HCT116 (cell line): ENCODE data around the gene ELL2.
"Not testable (repeated sequence)": the region's sequence is repeated elsewhere in the genome, so short reads cannot be mapped to it uniquely, and the experiment has no call there.

ENCODE experiments used
- ELF1 ChIP-seq: IDR thresholded peaks from 2 replicates; pipeline ENCODE4 v1.6.1; 2012; ENCODE audit warnings: low read depth, borderline replicate concordance
- EZH2 ChIP-seq: fragments of 200-600 bp; sonication (generic); IDR thresholded peaks from 2 replicates; pipeline ENCODE4 v1.6.1; 2017; ENCODE audit warnings: antibody characterized with exemption, mixed run types
- POLR2AphosphoS5 ChIP-seq: IDR thresholded peaks from 2 replicates; pipeline ENCODE4 v1.6.1; 2011; ENCODE audit warnings: mild to moderate bottlenecking, low read depth, low read length, moderate library complexity
- RAD21 ChIP-seq: IDR thresholded peaks from 2 replicates; pipeline ENCODE4 v1.6.1; 2012; ENCODE audit warnings: low read depth, mild to moderate bottlenecking
- TF ChIP-seq, protein P1 (sequence below), 3 experiments: fragments of 200-600 bp in 1 of 3; sonication (generic) in 1 of 3; IDR thresholded peaks in 2 of 3; conservative IDR thresholded peaks in 1 of 3; 2 replicates each; pipeline ENCODE4 v1.5.1; 2012 to 2017; ENCODE audit warnings: low read depth in 2 of 3, low read length in 2 of 3, antibody characterized with exemption in 1 of 3, borderline replicate concordance in 1 of 3, control low read depth in 1 of 3, mild to moderate bottlenecking in 1 of 3, mixed read lengths in 1 of 3, mixed run types in 1 of 3, moderate library complexity in 1 of 3; ENCODE audit not compliant: insufficient read depth in 1 of 3

DNA sequence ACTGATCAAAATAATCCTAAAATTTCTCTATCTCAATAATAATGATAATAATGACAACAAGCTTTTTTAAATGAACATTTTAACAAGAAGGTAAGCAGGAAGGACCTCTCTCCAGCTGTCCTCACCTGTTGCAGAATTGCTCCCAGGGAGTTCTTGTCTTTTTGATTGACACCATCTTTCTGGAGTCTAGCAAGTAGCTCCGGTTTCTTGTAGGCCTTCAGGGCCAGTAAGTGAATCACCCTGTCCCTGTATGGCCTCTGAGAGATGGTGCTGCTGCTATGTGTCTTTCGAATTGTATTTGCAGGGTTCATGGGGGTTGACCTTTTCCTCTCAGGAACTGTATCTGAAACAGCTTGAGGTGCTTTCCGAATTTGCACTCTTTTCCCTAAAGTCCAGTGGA, 55.3 kb downstream of the ELL2 start:
- not testable (repeated sequence) for TF ChIP-seq ELF1, EZH2, RAD21, POLR2AphosphoS5
- TF ChIP-seq, protein P1, sequence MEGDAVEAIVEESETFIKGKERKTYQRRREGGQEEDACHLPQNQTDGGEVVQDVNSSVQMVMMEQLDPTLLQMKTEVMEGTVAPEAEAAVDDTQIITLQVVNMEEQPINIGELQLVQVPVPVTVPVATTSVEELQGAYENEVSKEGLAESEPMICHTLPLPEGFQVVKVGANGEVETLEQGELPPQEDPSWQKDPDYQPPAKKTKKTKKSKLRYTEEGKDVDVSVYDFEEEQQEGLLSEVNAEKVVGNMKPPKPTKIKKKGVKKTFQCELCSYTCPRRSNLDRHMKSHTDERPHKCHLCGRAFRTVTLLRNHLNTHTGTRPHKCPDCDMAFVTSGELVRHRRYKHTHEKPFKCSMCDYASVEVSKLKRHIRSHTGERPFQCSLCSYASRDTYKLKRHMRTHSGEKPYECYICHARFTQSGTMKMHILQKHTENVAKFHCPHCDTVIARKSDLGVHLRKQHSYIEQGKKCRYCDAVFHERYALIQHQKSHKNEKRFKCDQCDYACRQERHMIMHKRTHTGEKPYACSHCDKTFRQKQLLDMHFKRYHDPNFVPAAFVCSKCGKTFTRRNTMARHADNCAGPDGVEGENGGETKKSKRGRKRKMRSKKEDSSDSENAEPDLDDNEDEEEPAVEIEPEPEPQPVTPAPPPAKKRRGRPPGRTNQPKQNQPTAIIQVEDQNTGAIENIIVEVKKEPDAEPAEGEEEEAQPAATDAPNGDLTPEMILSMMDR (IDR thresholded peaks at IDR 0.05 in 2 of 3, conservative IDR thresholded peaks at IDR 0.05 in 1 of 3; ENCODE audit: borderline replicate concordance in 1 of 3, insufficient read depth in 1 of 3, low read depth in 2 of 3, low read length in 2 of 3), result not testable (repeated sequence)
